Kidney (tissue), 14 donors: ENCODE results near the gene ST8SIA6. TPM values are rescaled to one million over a fixed set of nuclear protein-coding genes. Genes with fewer than 3 reads are reported as not detected.

ENCODE experiments used
- DNase-seq, 5 donors: peaks; one replicate each; pipeline ENCODE4 v3.0.0-alpha.2; 2013 to 2020
- FAIRE-seq: peaks from 2 replicates; lab custom pipeline; 2012; peaks lifted over from hg19 to GRCh38; lab: Jason Lieb, UNC
- H3K27ac ChIP-seq, 2 donors: one replicate each; pipeline ENCODE4 v1.7.0; 2013; ENCODE audit warnings: low read depth in 2 of 2, low read length in 2 of 2, inconsistent platforms in 1 of 2
- H3K27me3 ChIP-seq: one replicate; pipeline ENCODE4 v1.7.1; 2013; ENCODE audit warnings: low read length, inconsistent platforms; ENCODE audit not compliant: control insufficient read depth, insufficient read depth
- H3K36me3 ChIP-seq, 3 donors: one replicate each; pipeline versions ENCODE4 v1.7.0 to v1.7.1; 2013; ENCODE audit warnings: low read length in 3 of 3, control low read depth in 1 of 3, inconsistent platforms in 1 of 3; ENCODE audit not compliant: insufficient read depth in 3 of 3, control insufficient read depth in 2 of 3
- H3K4me1 ChIP-seq, 3 donors: one replicate each; pipeline versions ENCODE4 v1.7.0 to v1.7.1; 2013; ENCODE audit warnings: low read length in 3 of 3, inconsistent platforms in 1 of 3, low read depth in 1 of 3; ENCODE audit not compliant: control insufficient read depth in 2 of 3, insufficient read depth in 2 of 3
- H3K4me3 ChIP-seq, 3 donors: one replicate each; pipeline versions ENCODE4 v1.7.0 to v1.8.1; 2013; ENCODE audit warnings: low read length in 3 of 3, control low read depth in 1 of 3, inconsistent platforms in 1 of 3
- H3K9ac ChIP-seq, 3 donors: one replicate each; pipeline versions ENCODE4 v1.7.0 to v1.7.1; 2013; ENCODE audit warnings: low read length in 3 of 3, control low read depth in 1 of 3, inconsistent platforms in 1 of 3
- H3K9me3 ChIP-seq, 3 donors: one replicate each; pipeline versions ENCODE4 v1.7.0 to v1.7.1; 2013; ENCODE audit warnings: low read length in 3 of 3, control low read depth in 1 of 3, inconsistent platforms in 1 of 3; ENCODE audit not compliant: control insufficient read depth in 2 of 3, insufficient read depth in 1 of 3
- intact Hi-C: fragments of 100-400 bp; cut with DNase I; formaldehyde crosslinking; loops from one replicate; pipeline ENCODE4 v1.11.1; 2022
- polyA plus RNA-seq: library from polyadenylated mRNA; stranded (reverse); fragments of 350-450 nt; fragmentation: Illumina TruSeq; extraction: RNeasy Lipid Tissue Mini Kit (QIAGEN cat#74804); gene quantifications from one replicate; pipeline ENCODE4 v1.2.3, GENCODE V29; 2014; ENCODE audit warnings: low read depth, low replicate concordance; ENCODE audit not compliant: insufficient read depth
- total RNA-seq: library from RNA; stranded (reverse); fragmentation: NEBNext Ultra II Directional; extraction: Animal tissue kit (Norgen Biotek cat#: 25700); gene quantifications from one replicate; pipeline ENCODE4 v1.2.1, GENCODE V29; 2021
- TF ChIP-seq, protein P1 (sequence below): IDR thresholded peaks from 3 replicates; pipeline ENCODE4 v1.5.1; 2012; ENCODE audit warnings: mild to moderate bottlenecking, moderate library complexity, borderline replicate concordance; ENCODE audit not compliant: insufficient read depth; ENCODE audit errors: extremely low read depth
- donor health status: control.
- donor health status: control.
- donor health status: control.
- donor health status: control.
- donor health status: control.
- donor health status: DM: yes; HTN: yes; CAD: no.
- donor health status: Normal renal cell carcinoma (clear cell type).

The ST8SIA6 gene
- total and polyA plus RNA-seq, 2 donors from 2014 or later: 0.22 to 0.91 TPM

DNA sequence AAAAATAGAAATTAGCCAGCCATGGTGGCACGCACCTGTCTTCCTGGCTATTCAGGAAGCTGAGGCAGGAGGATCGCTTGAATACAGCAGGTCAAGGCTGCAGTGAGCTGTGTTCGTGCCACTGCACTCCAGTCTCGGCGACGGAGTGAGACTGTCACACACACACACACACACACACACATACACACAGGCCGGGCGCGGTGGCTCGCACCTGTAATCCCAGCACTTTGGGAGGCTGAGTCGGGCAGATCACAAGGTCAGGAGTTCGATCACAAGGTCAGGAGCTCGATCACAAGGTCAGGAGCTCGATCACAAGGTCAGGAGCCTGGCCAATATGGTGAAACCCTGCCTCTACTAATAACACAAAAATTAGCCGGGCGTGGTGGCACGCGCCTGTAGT lies 68.4 kb downstream of the ST8SIA6 start:
- no peak overlapping the region for H3K27ac ChIP-seq
- no peak overlapping the region for H3K9ac ChIP-seq
- intact Hi-C loops: no loop called here
- no peak for FAIRE-seq
- H3K9me3 ChIP-seq: no peaks in the 10 kb centered on the region
- TF ChIP-seq, protein P1, sequence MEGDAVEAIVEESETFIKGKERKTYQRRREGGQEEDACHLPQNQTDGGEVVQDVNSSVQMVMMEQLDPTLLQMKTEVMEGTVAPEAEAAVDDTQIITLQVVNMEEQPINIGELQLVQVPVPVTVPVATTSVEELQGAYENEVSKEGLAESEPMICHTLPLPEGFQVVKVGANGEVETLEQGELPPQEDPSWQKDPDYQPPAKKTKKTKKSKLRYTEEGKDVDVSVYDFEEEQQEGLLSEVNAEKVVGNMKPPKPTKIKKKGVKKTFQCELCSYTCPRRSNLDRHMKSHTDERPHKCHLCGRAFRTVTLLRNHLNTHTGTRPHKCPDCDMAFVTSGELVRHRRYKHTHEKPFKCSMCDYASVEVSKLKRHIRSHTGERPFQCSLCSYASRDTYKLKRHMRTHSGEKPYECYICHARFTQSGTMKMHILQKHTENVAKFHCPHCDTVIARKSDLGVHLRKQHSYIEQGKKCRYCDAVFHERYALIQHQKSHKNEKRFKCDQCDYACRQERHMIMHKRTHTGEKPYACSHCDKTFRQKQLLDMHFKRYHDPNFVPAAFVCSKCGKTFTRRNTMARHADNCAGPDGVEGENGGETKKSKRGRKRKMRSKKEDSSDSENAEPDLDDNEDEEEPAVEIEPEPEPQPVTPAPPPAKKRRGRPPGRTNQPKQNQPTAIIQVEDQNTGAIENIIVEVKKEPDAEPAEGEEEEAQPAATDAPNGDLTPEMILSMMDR: no peak
- H3K4me1 ChIP-seq: no peaks in the 10 kb centered on the region
- no peaks in the 10 kb centered on the region for H3K27me3 ChIP-seq
- H3K36me3 ChIP-seq: no peaks in the 10 kb centered on the region
- H3K4me3 ChIP-seq: no peak overlapping the region
- DNase-seq: no peak

GRCh38 chr10:17385066-17385465 lies 69.3 kb downstream of the ST8SIA6 start:
- no peaks in the 10 kb centered on the region for H3K4me1 ChIP-seq
- no peaks in the 10 kb centered on the region for H3K27me3 ChIP-seq
- TF ChIP-seq, protein P1: no peak
- no peak for DNase-seq
- no peak overlapping the region for H3K9ac ChIP-seq
- intact Hi-C loops: no loop called here
- H3K36me3 ChIP-seq: no peaks in the 10 kb centered on the region
- H3K4me3 ChIP-seq: no peak overlapping the region
- no peak overlapping the region for H3K27ac ChIP-seq
- no peaks in the 10 kb centered on the region for H3K9me3 ChIP-seq
- FAIRE-seq: no peak

DNA sequence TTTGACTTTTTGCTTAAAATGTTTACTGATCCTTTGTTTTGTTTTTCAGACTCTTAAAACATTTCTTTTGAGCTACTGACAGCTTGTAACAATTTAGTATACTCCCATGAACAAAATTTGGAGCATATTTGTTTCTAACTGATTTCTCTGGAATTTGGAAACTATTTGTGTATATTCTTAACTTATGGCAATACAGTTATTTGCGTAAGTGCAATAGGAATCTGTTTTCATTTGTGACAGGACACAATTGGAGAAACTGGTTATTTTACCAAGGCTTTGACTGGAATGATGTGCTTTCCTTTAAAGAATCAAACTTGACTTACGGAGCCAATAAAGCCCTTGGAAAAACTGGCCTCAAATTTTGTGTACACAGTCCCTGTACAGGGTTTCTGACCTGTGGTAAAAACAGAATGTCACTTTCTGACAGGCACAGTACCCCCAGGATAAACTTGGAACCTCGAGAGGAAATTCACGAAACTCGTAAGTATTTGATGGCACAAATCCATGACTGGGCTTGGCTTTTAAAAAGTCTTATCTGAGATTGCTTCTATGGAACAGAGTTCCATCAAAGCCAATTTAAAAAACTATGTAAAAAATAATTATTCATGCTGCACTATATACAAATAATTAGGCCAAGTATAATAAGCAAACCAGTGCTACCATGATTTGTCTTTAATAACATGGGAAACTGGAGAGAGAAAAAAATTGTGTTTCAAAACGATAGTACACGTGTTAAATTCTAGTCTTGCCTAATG lies 70.4 kb downstream of the ST8SIA6 start:
- no peaks in the 10 kb centered on the region for H3K9me3 ChIP-seq
- H3K4me1 ChIP-seq: no peaks in the 10 kb centered on the region
- intact Hi-C loops: no loop called here
- no peaks in the 10 kb centered on the region for H3K27me3 ChIP-seq
- H3K27ac ChIP-seq: no peak overlapping the region
- no peaks in the 10 kb centered on the region for H3K36me3 ChIP-seq
- no peak overlapping the region for H3K4me3 ChIP-seq
- FAIRE-seq (no peak), DNase-seq (peak in 1 of 5 donors; percentile 25)
- TF ChIP-seq, protein P1: no peak
- no peak overlapping the region for H3K9ac ChIP-seq
